GM13977 (cell line): ENCODE measurements around the gene TMEM60.

Experiments used
- DNase-seq: peaks from one replicate; pipeline ENCODE4 v3.0.0; 2012; ENCODE audit warnings: low spot score
- CTCF ChIP-seq: IDR thresholded peaks from 2 replicates; pipeline ENCODE4 v1.5.1; 2012; ENCODE audit warnings: mild to moderate bottlenecking, control low read depth; ENCODE audit not compliant: insufficient read depth; ENCODE audit errors: extremely low read depth, missing control alignments
- in situ Hi-C: fragments of 300-500 bp; cut with MboI; formaldehyde crosslinking; loops from one replicate; pipeline ENCODE4 v1.12.0; 2022; ENCODE audit warnings: low sequenced_read_pairs, low pct_unique_long_range_greater_than_20kb, mixed read lengths, inconsistent platforms; ENCODE audit not compliant: unreplicated experiment

Gene TMEM60

GRCh38 chr7:77826300-77826699 lies 28.1 kb upstream of the TMEM60 start:
- in situ Hi-C loops, result no loop called here
- no peak for DNase-seq
- TF ChIP-seq CTCF, result no peak

GRCh38 chr7:77825131-77825530 lies 26.9 kb upstream of the TMEM60 start:
- in situ Hi-C loops, result no loop called here
- no peak for TF ChIP-seq CTCF

GRCh38 chr7:77824636-77825035 lies 26.4 kb upstream of the TMEM60 start:
- DNase-seq, result no peak
- in situ Hi-C loops, result no loop called here
- TF ChIP-seq CTCF, result no peak

More at GRCh38 chr7:77825131-77825530, 26.9 kb upstream of the TMEM60 start:
- DNase-seq, result no peak

DNA sequence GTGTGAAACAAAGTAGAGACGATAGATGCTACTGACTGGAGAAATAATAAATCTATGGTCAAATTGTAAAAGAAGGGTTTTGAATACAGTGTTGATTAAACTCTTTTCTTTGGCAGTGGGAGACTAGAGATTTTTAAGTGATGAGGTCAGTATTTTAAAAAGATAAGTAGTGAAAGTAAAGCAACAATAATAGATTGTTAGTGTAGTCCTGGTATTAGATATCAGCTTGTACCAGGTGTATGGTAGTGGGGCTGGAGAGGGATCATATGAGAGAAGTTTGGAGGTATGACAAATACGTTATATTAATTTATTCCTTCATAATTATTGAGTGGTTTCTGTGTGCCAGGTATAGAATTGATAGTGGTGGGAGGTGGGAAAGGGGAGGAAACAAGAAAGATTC lies 25.6 kb upstream of the TMEM60 start:
- no peak for TF ChIP-seq CTCF
- in situ Hi-C loops, result no loop called here

DNA sequence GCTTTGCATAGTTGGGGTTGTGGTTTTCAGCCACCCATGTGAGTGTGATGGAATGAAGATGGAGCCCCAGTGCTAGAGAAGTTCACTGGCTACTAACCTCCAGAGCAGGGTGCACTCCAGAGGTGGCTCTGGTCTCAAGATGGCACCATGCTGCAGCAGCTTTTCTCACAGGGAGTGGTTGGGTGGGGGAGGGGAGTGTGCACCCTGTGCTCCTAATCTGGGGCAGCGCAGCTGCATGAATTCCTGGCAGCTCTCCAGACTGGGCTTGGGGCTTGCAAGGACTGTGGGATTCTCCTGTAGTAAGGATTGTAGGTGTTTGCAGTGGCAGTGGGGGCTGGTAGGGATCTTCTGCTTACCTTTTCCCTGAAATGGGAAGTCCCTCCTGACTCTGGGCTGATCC lies 24.0 kb upstream of the TMEM60 start:
- TF ChIP-seq CTCF, result no peak
- in situ Hi-C loops, result no loop called here
- DNase-seq, result no peak

More for the DNA sequence above, 25.6 kb upstream of the TMEM60 start:
- no peak for DNase-seq

GRCh38 chr7:77820967-77821366 lies 22.7 kb upstream of the TMEM60 start:
- in situ Hi-C loops, result no loop called here
- no peak for DNase-seq
- no peak for TF ChIP-seq CTCF

DNA sequence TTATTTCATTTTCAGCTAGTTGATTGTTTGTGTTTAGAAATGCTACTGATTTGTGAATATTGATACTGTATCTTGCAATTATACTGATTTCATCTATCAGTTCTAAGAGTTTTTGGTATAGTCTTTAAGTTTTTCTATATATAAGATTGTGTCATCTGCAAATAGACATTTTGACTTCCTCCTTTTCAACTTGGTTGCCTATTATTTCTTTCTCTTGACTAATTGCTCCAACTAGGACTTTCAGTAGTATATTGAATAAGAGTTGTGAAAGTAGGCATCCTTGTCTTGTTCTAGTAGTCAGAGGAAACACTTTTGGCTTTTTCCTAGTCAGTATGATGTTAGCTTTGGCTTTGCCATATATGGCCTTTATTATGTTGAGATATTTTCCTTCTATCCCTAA lies 20.8 kb upstream of the TMEM60 start:
- no peak for DNase-seq

More for the DNA sequence above, 20.8 kb upstream of the TMEM60 start:
- in situ Hi-C loops, result no loop called here
- TF ChIP-seq CTCF, result no peak
